SHP77 treated with DMSO at 0.1 percent for 48 hours (cell line): ENCODE results near the gene GATD1.
A peak's percentile ranks its signal among the peaks of the same experiment; 100 is the strongest.

Experiments used
- DNase-seq: peaks from one replicate; lab custom pipeline; 2025; lab: John Stamatoyannopoulos, UW

GATD1 gene

GRCh38 chr11:812390-812789 is 35.1 kb upstream of the GATD1 start:
- no peak for DNase-seq

GRCh38 chr11:811446-812245 is 34.4 kb upstream of the GATD1 start:
- DNase-seq, result no peak

GRCh38 chr11:810040-810567 is 32.8 kb upstream of the GATD1 start:
- DNase-seq, result no peak

GRCh38 chr11:809287-810039 is 32.2 kb upstream of the GATD1 start, which contains the start of gene RPLP2:
Gene RPLP2, plus strand, starts transcription at chr11:809967. Its CDS starts 268 bp downstream, at chr11:810235.
- DNase-seq, result peak; percentile 66

GRCh38 chr11:808427-809286 is 31.4 kb upstream of the GATD1 start:
- DNase-seq, result no peak

GRCh38 chr11:804599-804964 is 27.3 kb upstream of the GATD1 start:
- no peak for DNase-seq

- DNase-seq, result no peak
Observed at GRCh38 chr11:803770-804598, 26.7 kb upstream of the GATD1 start.

- DNase-seq, result no peak
Observed at GRCh38 chr11:803467-803742, 26.1 kb upstream of the GATD1 start.

GRCh38 chr11:802693-803466 is 25.6 kb upstream of the GATD1 start:
- no peak for DNase-seq

GRCh38 chr11:802018-802617 is 24.8 kb upstream of the GATD1 start:
- no peak for DNase-seq

- no peak for DNase-seq
Observed at GRCh38 chr11:801097-801780, 24.0 kb upstream of the GATD1 start.

- DNase-seq, result no peak
Observed at GRCh38 chr11:800473-800872, 23.2 kb upstream of the GATD1 start.

GRCh38 chr11:799641-800316 is 22.5 kb upstream of the GATD1 start:
- DNase-seq, result no peak

- DNase-seq, result peak; percentile 6
Observed at GRCh38 chr11:798093-798713, 20.9 kb upstream of the GATD1 start, which contains the start of gene SLC25A22. Gene SLC25A22, minus strand, starts transcription at chr11:798281. Its CDS starts 3,275 bp downstream, at chr11:795006.

- peak; percentile 15 for DNase-seq
Observed at GRCh38 chr11:797296-798092, 20.2 kb upstream of the GATD1 start.

GRCh38 chr11:796565-797295 is 19.4 kb upstream of the GATD1 start:
- no peak for DNase-seq
